GM23338 (cell line): Measurements from ENCODE around the gene PPP2R1A. TPM values are rescaled to one million over a fixed set of nuclear protein-coding genes. Genes with fewer than 3 reads are reported as not detected.

Experiments
- ATAC-seq: fragments of 200-7000 bp; cut with Tn5 transposase; 3 replicates; pipeline ENCODE4 v1.9.1; 2020
- DNase-seq: peaks from one replicate; pipeline ENCODE4 v3.0.0-alpha.2; 2015; ENCODE audit warnings: low spot score
- H2AFZ ChIP-seq: fragments of 200-600 bp; sonication (generic); 2 replicates; pipeline ENCODE4 v1.8.0; 2016; ENCODE audit warnings: antibody characterized with exemption, mild to moderate bottlenecking, moderate library complexity
- H3F3A ChIP-seq: fragments of 200-600 bp; sonication (generic); replicated peaks from 2 replicates; pipeline ENCODE4 v1.8.0; 2017; ENCODE audit warnings: antibody characterized with exemption, mixed run types, low read depth
- H3K27ac ChIP-seq: fragments of 200-600 bp; sonication (generic); 2 replicates; pipeline ENCODE4 v1.6.1; 2016; ENCODE audit warnings: low read depth
- H3K27me3 ChIP-seq: fragments of 200-600 bp; sonication (generic); 2 replicates; pipeline ENCODE4 v1.8.0; 2016; ENCODE audit warnings: mild to moderate bottlenecking, mixed run types, moderate library complexity; ENCODE audit not compliant: insufficient read depth
- H3K36me3 ChIP-seq: fragments of 200-600 bp; sonication (generic); 2 replicates; pipeline ENCODE4 v1.8.0; 2016; ENCODE audit warnings: mild to moderate bottlenecking; ENCODE audit not compliant: insufficient read depth
- H3K4me1 ChIP-seq: fragments of 200-600 bp; sonication (generic); 2 replicates; pipeline ENCODE4 v1.8.0; 2016; ENCODE audit warnings: mild to moderate bottlenecking, moderate library complexity; ENCODE audit not compliant: insufficient read depth
- H3K4me2 ChIP-seq: fragments of 200-600 bp; sonication (generic); 2 replicates; pipeline ENCODE4 v1.7.1; 2017; ENCODE audit warnings: mixed run types
- H3K4me3 ChIP-seq: fragments of 200-600 bp; sonication (generic); 2 replicates; pipeline ENCODE4 v1.6.1; 2016; ENCODE audit warnings: mixed run types
- H3K79me2 ChIP-seq: fragments of 200-600 bp; sonication (generic); replicated peaks from 2 replicates; pipeline ENCODE4 v1.8.0; 2017; ENCODE audit warnings: mild to moderate bottlenecking; ENCODE audit not compliant: insufficient read depth
- H3K9me2 ChIP-seq: fragments of 200-600 bp; sonication (generic); 2 replicates; pipeline ENCODE4 v1.8.0; 2017; ENCODE audit not compliant: insufficient read depth
- H4K20me1 ChIP-seq: fragments of 200-600 bp; sonication (generic); replicated peaks from 2 replicates; pipeline ENCODE4 v1.8.0; 2017; ENCODE audit warnings: mild to moderate bottlenecking; ENCODE audit not compliant: insufficient read depth
- H3K27ac Mint-ChIP-seq: 2 replicates; pipeline ENCODE4 v1.8.0; 2020; ENCODE audit warnings: inconsistent platforms, mild to moderate bottlenecking, moderate library complexity, mixed read lengths
- H3K27me3 Mint-ChIP-seq: 3 replicates; pipeline ENCODE4 v1.8.0; 2022; ENCODE audit warnings: low read depth, mild to moderate bottlenecking, moderate library complexity, mixed read lengths, inconsistent platforms; ENCODE audit not compliant: insufficient read depth, poor library complexity
- H3K36me3 Mint-ChIP-seq: 3 replicates; pipeline ENCODE4 v1.8.0; 2021; ENCODE audit warnings: low read depth, mild to moderate bottlenecking, inconsistent platforms, moderate library complexity, mixed read lengths
- H3K4me1 Mint-ChIP-seq: 3 replicates; pipeline ENCODE4 v1.8.0; 2020; ENCODE audit warnings: mild to moderate bottlenecking, inconsistent platforms, mixed read lengths
- H3K4me3 Mint-ChIP-seq: 3 replicates; pipeline ENCODE4 v1.8.0; 2021; ENCODE audit warnings: moderate library complexity, mild to moderate bottlenecking, inconsistent platforms, mixed read lengths
- H3K9me3 Mint-ChIP-seq: 3 replicates; pipeline ENCODE4 v1.8.0; 2020; ENCODE audit warnings: moderate library complexity, mild to moderate bottlenecking, inconsistent platforms, mixed read lengths
- CREB1 ChIP-seq: fragments of 250-450 bp; sonication (Bioruptor Pico); IDR thresholded peaks from 2 replicates; pipeline ENCODE4 v1.5.0; 2020; ENCODE audit warnings: low read depth, mild to moderate bottlenecking, moderate library complexity
- ETS1 ChIP-seq: IDR thresholded peaks from 2 replicates; pipeline ENCODE4 v1.6.1; 2016; ENCODE audit warnings: antibody characterized with exemption
- EZH2 ChIP-seq: fragments of 200-600 bp; sonication (generic); IDR thresholded peaks from one replicate; pipeline ENCODE4 v1.8.0; 2017; ENCODE audit warnings: antibody characterized with exemption, mild to moderate bottlenecking, low read depth; ENCODE audit not compliant: unreplicated experiment
- JUNB ChIP-seq: IDR thresholded peaks from one replicate; pipeline ENCODE4 v1.6.1; 2016; ENCODE audit warnings: antibody characterized with exemption; ENCODE audit not compliant: unreplicated experiment
- NANOG ChIP-seq: IDR thresholded peaks from 2 replicates; pipeline ENCODE4 v1.6.1; 2016; ENCODE audit warnings: antibody characterized with exemption, borderline replicate concordance
- POLR2AphosphoS5 ChIP-seq: IDR thresholded peaks from 2 replicates; pipeline ENCODE4 v1.6.1; 2016; ENCODE audit warnings: antibody characterized with exemption, low read depth
- REST ChIP-seq: IDR thresholded peaks from one replicate; pipeline ENCODE4 v1.6.1; 2018; ENCODE audit warnings: antibody characterized with exemption; ENCODE audit not compliant: unreplicated experiment
- STAT1 ChIP-seq: IDR thresholded peaks from one replicate; pipeline ENCODE4 v1.6.1; 2016; ENCODE audit warnings: antibody characterized with exemption; ENCODE audit not compliant: unreplicated experiment
- ZNF114 ChIP-seq: fragments of 250-450 bp; sonication (Bioruptor Pico); IDR thresholded peaks from 2 replicates; pipeline ENCODE4 v1.5.0; 2020; ENCODE audit warnings: mild to moderate bottlenecking, moderate library complexity
- ZNF331 ChIP-seq: fragments of 250-450 bp; sonication (Bioruptor Pico); IDR thresholded peaks from 2 replicates; pipeline ENCODE4 v1.5.0; 2020; ENCODE audit warnings: low read depth, mild to moderate bottlenecking, moderate library complexity
- polyA plus RNA-seq: library from polyadenylated mRNA; unstranded; fragments of >200 nt; fragmentation: Nextera tagmentation; extraction: Ambion mirVana; gene quantifications from 2 replicates; pipeline ENCODE4 v1.2.1, GENCODE V29; 2016
- total RNA-seq: library from RNA; depleted of rRNA; stranded (reverse); fragments of >200 nt; shearing (Covaris generic); gene quantifications from 2 replicates; pipeline ENCODE4 v1.2.3, GENCODE V29; 2014
- TF ChIP-seq, protein P1 (sequence below): fragments of 250-450 bp; sonication (Bioruptor Pico); IDR thresholded peaks from 2 replicates; pipeline ENCODE4 v1.5.0; 2020; ENCODE audit warnings: mild to moderate bottlenecking, moderate library complexity

Gene PPP2R1A
- total and polyA plus RNA-seq, 2 experiments from 2014 or later, result 212 to 381 TPM

DNA sequence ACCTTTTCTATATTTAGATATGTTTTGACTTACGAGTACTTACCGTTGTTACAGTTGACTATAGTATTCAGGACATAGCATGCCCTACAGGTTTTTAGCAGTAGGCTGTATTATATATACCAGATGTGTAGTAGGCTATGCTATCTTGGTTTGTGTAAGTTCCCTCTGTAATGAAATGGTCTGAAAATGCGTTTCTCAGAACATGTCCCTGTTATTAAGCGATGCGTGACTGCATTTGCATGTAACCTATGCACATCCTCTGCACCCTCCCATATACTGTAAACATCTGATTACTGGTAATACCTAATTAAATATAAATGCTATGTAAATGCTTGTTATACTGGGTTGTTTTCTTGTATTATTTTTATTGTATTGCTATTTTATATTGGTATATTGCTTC, 86.1 kb downstream of the PPP2R1A start (continued):
- no peak for TF ChIP-seq ETS1
- no peak for TF ChIP-seq ZNF114 (CRISPR knock-in tag)
- no peak for TF ChIP-seq POLR2AphosphoS5
- TF ChIP-seq NANOG, result no peak
- no peak for TF ChIP-seq JUNB

DNA sequence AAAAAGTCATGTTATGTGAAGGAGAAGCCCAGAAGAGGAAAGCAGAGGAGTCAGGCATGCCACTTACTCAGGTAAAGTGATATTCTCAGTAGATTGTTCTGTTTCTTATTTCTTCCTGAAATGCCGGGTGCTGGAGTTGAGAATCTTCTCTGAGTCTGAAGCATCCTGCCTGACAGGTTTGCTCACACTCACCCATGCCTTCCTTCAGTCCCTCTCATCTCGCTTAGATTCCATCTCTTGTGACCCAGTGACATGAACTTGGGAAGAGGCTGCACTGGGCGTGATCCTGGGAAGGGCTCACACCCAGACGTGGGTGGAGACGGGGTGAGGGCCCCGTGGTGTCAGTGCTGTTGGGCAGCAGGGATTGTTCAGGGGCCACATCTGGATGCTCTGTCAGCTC, 87.6 kb downstream of the PPP2R1A start:
- no peak overlapping the region for H3K4me2 ChIP-seq
- H4K20me1 ChIP-seq, result peaks cover 73% of the 10 kb centered on the region
- H3K79me2 ChIP-seq, result peaks cover 100% of the 10 kb centered on the region
- H3K9me3 Mint-ChIP-seq, result peaks cover 9% of the 10 kb centered on the region
- peaks cover 6% of the 10 kb centered on the region for H3K27me3 Mint-ChIP-seq
- H3K36me3 ChIP-seq, result peaks cover 5% of the 10 kb centered on the region; the same call in 1 of the 2 replicates
- no peak overlapping the region for H3K27ac ChIP-seq
- H3K36me3 Mint-ChIP-seq, result peaks cover 53% of the 10 kb centered on the region
- peak overlapping the region; percentile 36; the same call in 1 of the 2 replicates for H3K27ac Mint-ChIP-seq
- no peak overlapping the region for H2AFZ ChIP-seq
- H3K9me2 ChIP-seq, result no peaks in the 10 kb centered on the region; the same call in 1 of the 2 replicates
- H3K4me1 ChIP-seq, result peaks cover 12% of the 10 kb centered on the region
- H3K4me1 Mint-ChIP-seq, result peaks cover 15% of the 10 kb centered on the region; the same call in 2 of the 3 replicates
- no peaks in the 10 kb centered on the region for H3K27me3 ChIP-seq
- H3K4me3 ChIP-seq, result no peak overlapping the region
- no peaks in the 10 kb centered on the region for H3F3A ChIP-seq
- no peak overlapping the region for H3K4me3 Mint-ChIP-seq
- DNase-seq (no peak), ATAC-seq (no peak)
- TF ChIP-seq CREB1, result no peak
- no peak for TF ChIP-seq POLR2AphosphoS5
- no peak for TF ChIP-seq ETS1
- no peak for TF ChIP-seq REST
- TF ChIP-seq EZH2, result no peak
- TF ChIP-seq, protein P1, sequence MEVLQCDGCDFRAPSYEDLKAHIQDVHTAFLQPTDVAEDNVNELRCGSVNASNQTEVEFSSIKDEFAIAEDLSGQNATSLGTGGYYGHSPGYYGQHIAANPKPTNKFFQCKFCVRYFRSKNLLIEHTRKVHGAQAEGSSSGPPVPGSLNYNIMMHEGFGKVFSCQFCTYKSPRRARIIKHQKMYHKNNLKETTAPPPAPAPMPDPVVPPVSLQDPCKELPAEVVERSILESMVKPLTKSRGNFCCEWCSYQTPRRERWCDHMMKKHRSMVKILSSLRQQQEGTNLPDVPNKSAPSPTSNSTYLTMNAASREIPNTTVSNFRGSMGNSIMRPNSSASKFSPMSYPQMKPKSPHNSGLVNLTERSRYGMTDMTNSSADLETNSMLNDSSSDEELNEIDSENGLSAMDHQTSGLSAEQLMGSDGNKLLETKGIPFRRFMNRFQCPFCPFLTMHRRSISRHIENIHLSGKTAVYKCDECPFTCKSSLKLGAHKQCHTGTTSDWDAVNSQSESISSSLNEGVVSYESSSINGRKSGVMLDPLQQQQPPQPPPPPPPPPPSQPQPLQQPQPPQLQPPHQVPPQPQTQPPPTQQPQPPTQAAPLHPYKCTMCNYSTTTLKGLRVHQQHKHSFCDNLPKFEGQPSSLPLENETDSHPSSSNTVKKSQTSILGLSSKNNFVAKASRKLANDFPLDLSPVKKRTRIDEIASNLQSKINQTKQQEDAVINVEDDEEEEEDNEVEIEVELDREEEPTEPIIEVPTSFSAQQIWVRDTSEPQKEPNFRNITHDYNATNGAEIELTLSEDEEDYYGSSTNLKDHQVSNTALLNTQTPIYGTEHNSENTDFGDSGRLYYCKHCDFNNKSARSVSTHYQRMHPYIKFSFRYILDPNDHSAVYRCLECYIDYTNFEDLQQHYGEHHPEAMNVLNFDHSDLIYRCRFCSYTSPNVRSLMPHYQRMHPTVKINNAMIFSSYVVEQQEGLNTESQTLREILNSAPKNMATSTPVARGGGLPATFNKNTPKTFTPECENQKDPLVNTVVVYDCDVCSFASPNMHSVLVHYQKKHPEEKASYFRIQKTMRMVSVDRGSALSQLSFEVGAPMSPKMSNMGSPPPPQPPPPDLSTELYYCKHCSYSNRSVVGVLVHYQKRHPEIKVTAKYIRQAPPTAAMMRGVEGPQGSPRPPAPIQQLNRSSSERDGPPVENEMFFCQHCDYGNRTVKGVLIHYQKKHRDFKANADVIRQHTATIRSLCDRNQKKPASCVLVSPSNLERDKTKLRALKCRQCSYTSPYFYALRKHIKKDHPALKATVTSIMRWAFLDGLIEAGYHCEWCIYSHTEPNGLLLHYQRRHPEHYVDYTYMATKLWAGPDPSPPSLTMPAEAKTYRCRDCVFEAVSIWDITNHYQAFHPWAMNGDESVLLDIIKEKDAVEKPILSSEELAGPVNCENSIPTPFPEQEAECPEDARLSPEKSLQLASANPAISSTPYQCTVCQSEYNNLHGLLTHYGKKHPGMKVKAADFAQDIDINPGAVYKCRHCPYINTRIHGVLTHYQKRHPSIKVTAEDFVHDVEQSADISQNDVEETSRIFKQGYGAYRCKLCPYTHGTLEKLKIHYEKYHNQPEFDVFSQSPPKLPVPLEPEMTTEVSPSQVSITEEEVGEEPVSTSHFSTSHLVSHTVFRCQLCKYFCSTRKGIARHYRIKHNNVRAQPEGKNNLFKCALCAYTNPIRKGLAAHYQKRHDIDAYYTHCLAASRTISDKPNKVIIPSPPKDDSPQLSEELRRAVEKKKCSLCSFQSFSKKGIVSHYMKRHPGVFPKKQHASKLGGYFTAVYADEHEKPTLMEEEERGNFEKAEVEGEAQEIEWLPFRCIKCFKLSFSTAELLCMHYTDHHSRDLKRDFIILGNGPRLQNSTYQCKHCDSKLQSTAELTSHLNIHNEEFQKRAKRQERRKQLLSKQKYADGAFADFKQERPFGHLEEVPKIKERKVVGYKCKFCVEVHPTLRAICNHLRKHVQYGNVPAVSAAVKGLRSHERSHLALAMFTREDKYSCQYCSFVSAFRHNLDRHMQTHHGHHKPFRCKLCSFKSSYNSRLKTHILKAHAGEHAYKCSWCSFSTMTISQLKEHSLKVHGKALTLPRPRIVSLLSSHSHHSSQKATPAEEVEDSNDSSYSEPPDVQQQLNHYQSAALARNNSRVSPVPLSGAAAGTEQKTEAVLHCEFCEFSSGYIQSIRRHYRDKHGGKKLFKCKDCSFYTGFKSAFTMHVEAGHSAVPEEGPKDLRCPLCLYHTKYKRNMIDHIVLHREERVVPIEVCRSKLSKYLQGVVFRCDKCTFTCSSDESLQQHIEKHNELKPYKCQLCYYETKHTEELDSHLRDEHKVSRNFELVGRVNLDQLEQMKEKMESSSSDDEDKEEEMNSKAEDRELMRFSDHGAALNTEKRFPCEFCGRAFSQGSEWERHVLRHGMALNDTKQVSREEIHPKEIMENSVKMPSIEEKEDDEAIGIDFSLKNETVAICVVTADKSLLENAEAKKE (CRISPR knock-in tag), result no peak
- TF ChIP-seq ZNF331 (CRISPR knock-in tag), result no peak
- TF ChIP-seq STAT1, result no peak
- no peak for TF ChIP-seq NANOG
